ENCODE data around the gene GTPBP4.

The GTPBP4 gene

GRCh38 chr10:955127-955819 lies 33.0 kb upstream of the GTPBP4 start:
- no peak overlapping the region for H3K4me3 ChIP-seq (ENCODE audit: low read length)
- no peak overlapping the region for H3K9ac ChIP-seq (ENCODE audit: low read depth, low read length)
- no peaks in the 10 kb centered on the region for H3K9me3 ChIP-seq (replicated peaks; ENCODE audit: low read length)
- no peaks in the 10 kb centered on the region for H3K36me3 ChIP-seq (ENCODE audit: insufficient read depth, low read length)
- peaks cover 49% of the 10 kb centered on the region for H3K27me3 ChIP-seq (ENCODE audit: control insufficient read depth, insufficient read depth, low read length)
- H3K4me1 ChIP-seq (ENCODE audit: control insufficient read depth, insufficient read depth, low read length): no peaks in the 10 kb centered on the region
- no peak overlapping the region for H3K4me2 ChIP-seq (ENCODE audit: low read length)

DNA sequence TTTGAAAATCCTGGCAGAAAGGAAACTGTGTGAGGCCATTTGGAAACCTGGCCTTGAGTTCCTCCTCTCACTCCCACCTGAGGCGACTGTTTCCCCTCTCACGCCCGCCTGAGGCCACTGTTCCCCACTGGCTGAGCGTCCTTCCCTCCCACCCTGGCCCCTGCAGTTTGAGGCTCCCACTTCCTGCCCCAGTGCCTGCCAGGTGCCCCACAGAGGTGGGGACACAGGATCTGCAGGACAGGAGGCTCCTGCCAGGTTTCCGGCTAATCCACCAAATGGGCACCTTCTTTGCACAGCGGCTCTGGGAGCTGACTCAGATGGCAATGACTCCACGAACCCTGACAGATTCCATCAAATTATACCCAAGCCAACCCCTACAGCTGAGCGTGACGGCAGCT lies 32.4 kb upstream of the GTPBP4 start:
- Histone ChIP-seq H3K4me1 (ENCODE audit: control insufficient read depth, insufficient read depth, low read length) (no peaks in the 10 kb centered on the region), H3K4me2 (ENCODE audit: low read length) (no peak overlapping the region), H3K36me3 (ENCODE audit: insufficient read depth, low read length) (no peaks in the 10 kb centered on the region), H3K4me3 (ENCODE audit: low read length) (no peak overlapping the region), H3K27me3 (ENCODE audit: control insufficient read depth, insufficient read depth, low read length) (peaks cover 46% of the 10 kb centered on the region), H3K9ac (ENCODE audit: low read depth, low read length) (no peak overlapping the region), H3K9me3 (replicated peaks; ENCODE audit: low read length) (no peaks in the 10 kb centered on the region)

DNA sequence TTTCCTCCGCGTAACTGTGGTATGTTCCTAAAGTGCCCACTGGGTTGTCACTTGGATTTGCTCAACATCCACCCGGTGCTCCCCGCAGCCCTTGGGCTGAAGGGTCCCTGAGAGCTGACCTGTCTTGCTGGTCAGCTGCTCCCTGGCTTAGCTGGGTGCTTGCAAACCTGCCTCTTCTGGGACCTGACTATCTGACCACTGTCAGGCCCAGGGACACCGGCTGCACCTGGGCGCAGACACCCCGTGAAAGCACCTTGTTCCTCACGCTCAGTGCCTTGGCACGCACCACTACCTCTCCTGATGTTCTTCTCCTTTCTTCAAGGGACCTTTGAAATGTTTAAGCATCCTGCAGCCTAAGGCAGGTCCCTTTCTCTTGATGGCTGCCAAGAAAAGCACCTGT lies 30.1 kb upstream of the GTPBP4 start:
- Histone ChIP-seq H3K4me3 (ENCODE audit: low read length) (no peak overlapping the region), H3K36me3 (ENCODE audit: insufficient read depth, low read length) (no peaks in the 10 kb centered on the region), H3K4me1 (ENCODE audit: control insufficient read depth, insufficient read depth, low read length) (no peaks in the 10 kb centered on the region), H3K9me3 (replicated peaks; ENCODE audit: low read length) (no peaks in the 10 kb centered on the region), H3K4me2 (ENCODE audit: low read length) (no peak overlapping the region), H3K27me3 (ENCODE audit: control insufficient read depth, insufficient read depth, low read length) (peaks cover 46% of the 10 kb centered on the region), H3K9ac (ENCODE audit: low read depth, low read length) (no peak overlapping the region)

DNA sequence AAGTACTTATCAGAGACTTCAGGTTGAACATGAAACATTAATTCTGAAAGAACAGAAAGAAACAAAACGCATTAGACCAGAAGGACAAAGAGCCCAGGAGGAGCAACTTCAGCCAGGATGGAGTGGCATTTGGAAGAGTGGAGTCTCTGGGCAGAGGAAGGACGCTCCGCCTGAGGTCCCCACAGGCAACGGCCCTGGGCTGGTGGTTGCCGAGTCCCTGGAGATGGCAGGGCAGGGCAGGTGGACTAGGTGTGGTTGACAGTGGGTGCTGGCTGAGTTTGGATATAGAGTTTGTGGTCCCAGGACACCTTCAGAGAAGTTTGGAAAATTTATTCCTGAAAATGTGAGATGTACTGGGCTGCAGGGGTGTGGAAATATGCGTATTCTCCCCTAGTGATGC lies 29.4 kb upstream of the GTPBP4 start:
- no peaks in the 10 kb centered on the region for H3K9me3 ChIP-seq (replicated peaks; ENCODE audit: low read length)
- no peaks in the 10 kb centered on the region for H3K36me3 ChIP-seq (ENCODE audit: insufficient read depth, low read length)
- no peak overlapping the region for H3K4me3 ChIP-seq (ENCODE audit: low read length)
- no peak overlapping the region for H3K9ac ChIP-seq (ENCODE audit: low read depth, low read length)
- H3K4me2 ChIP-seq (ENCODE audit: low read length): no peak overlapping the region
- H3K4me1 ChIP-seq (ENCODE audit: control insufficient read depth, insufficient read depth, low read length): no peaks in the 10 kb centered on the region
- peaks cover 41% of the 10 kb centered on the region for H3K27me3 ChIP-seq (ENCODE audit: control insufficient read depth, insufficient read depth, low read length)

DNA sequence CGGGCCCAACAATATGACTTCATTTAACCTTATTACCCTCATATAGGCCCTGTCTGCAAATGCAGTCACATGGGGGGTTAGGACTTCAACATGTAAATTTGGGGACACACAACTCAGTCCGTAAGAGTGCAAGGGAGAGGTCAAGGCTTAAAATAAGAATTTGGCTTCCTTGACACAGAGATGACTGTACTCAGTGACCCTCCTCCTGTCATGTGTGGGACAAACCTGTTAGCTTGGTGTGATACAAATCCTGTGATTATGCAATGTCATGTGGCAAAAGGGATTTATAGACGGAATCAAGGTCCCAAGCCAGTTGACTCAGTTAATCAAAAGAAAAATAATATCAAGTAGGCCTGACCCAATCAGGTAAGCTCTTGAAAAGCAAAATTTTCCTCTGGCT lies 25.9 kb upstream of the GTPBP4 start:
- no peak overlapping the region for H3K4me2 ChIP-seq (ENCODE audit: low read length)
- no peaks in the 10 kb centered on the region for H3K9me3 ChIP-seq (replicated peaks; ENCODE audit: low read length)
- H3K27me3 ChIP-seq (ENCODE audit: control insufficient read depth, insufficient read depth, low read length): peaks cover 18% of the 10 kb centered on the region
- H3K4me1 ChIP-seq (ENCODE audit: control insufficient read depth, insufficient read depth, low read length): peaks cover 5% of the 10 kb centered on the region
- no peaks in the 10 kb centered on the region for H3K36me3 ChIP-seq (ENCODE audit: insufficient read depth, low read length)
- no peak overlapping the region for H3K4me3 ChIP-seq (ENCODE audit: low read length)
- no peak overlapping the region for H3K9ac ChIP-seq (ENCODE audit: low read depth, low read length)

DNA sequence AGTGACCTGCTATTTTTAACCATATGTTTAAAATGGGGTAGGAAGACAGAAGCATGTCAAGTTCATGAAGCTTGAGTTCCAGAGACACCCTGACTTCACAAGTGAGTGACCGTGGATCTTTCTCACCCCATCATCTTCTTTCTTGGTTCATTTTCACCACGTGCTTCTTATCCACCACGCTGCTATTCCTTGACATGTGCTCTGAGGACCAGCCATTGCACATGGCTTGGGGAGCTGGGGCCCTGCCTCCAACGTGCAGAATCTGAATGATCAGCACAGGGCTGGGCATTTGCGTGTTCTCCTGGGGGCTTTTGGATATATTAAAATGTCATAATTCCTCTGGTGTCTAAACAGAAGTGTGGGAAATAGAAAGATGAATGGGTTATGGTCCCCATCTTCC lies 25.0 kb upstream of the GTPBP4 start:
- Histone ChIP-seq H3K27me3 (ENCODE audit: control insufficient read depth, insufficient read depth, low read length) (peaks cover 14% of the 10 kb centered on the region), H3K9ac (ENCODE audit: low read depth, low read length) (no peak overlapping the region), H3K4me1 (ENCODE audit: control insufficient read depth, insufficient read depth, low read length) (peaks cover 5% of the 10 kb centered on the region), H3K36me3 (ENCODE audit: insufficient read depth, low read length) (no peaks in the 10 kb centered on the region), H3K4me2 (ENCODE audit: low read length) (no peak overlapping the region), H3K9me3 (replicated peaks; ENCODE audit: low read length) (no peaks in the 10 kb centered on the region), H3K4me3 (ENCODE audit: low read length) (no peak overlapping the region)

GRCh38 chr10:963655-964054 lies 24.6 kb upstream of the GTPBP4 start:
- Histone ChIP-seq H3K4me2 (ENCODE audit: low read length) (no peak overlapping the region), H3K27me3 (ENCODE audit: control insufficient read depth, insufficient read depth, low read length) (peaks cover 14% of the 10 kb centered on the region), H3K4me3 (ENCODE audit: low read length) (no peak overlapping the region), H3K9me3 (replicated peaks; ENCODE audit: low read length) (no peaks in the 10 kb centered on the region), H3K9ac (ENCODE audit: low read depth, low read length) (no peak overlapping the region), H3K36me3 (ENCODE audit: insufficient read depth, low read length) (no peaks in the 10 kb centered on the region), H3K4me1 (ENCODE audit: control insufficient read depth, insufficient read depth, low read length) (peaks cover 5% of the 10 kb centered on the region)

GRCh38 chr10:964321-964987 lies 23.8 kb upstream of the GTPBP4 start:
- Histone ChIP-seq H3K27me3 (ENCODE audit: control insufficient read depth, insufficient read depth, low read length) (peaks cover 10% of the 10 kb centered on the region), H3K4me2 (ENCODE audit: low read length) (no peak overlapping the region)

DNA sequence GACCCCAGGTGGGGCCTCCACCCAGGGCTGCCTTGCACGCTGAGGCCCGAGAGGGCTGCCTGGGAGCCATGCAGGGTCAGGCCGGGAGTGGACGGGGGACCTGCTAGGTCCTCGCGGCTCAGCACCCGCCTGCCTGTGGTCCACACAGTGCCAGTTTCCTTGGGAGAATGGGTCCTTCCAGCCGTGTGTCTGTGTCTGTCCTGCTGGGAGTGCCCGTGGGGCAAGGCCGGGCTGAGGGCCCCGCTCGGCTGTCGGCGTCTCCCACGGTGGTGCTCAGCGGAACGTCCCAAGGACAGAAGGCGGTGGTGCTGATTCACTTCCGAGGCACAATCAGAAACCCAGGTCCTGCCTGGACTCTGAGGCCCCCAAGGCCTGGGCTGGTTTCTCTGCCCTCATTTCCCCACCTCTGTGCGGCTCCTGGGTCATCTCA lies 23.2 kb upstream of the GTPBP4 start:
- peaks cover 7% of the 10 kb centered on the region for H3K27me3 ChIP-seq (ENCODE audit: control insufficient read depth, insufficient read depth, low read length)
- H3K4me3 ChIP-seq (ENCODE audit: low read length): no peak overlapping the region
- peaks cover 5% of the 10 kb centered on the region for H3K4me1 ChIP-seq (ENCODE audit: control insufficient read depth, insufficient read depth, low read length)
- H3K4me2 ChIP-seq (ENCODE audit: low read length): no peak overlapping the region
- no peaks in the 10 kb centered on the region for H3K9me3 ChIP-seq (replicated peaks; ENCODE audit: low read length)
- H3K36me3 ChIP-seq (ENCODE audit: insufficient read depth, low read length): no peaks in the 10 kb centered on the region
- no peak overlapping the region for H3K9ac ChIP-seq (ENCODE audit: low read depth, low read length)

More at GRCh38 chr10:964321-964987, 23.8 kb upstream of the GTPBP4 start:
- H3K9ac ChIP-seq (ENCODE audit: low read depth, low read length): no peak overlapping the region
- H3K36me3 ChIP-seq (ENCODE audit: insufficient read depth, low read length): no peaks in the 10 kb centered on the region
- H3K4me3 ChIP-seq (ENCODE audit: low read length): no peak overlapping the region
- no peaks in the 10 kb centered on the region for H3K9me3 ChIP-seq (replicated peaks; ENCODE audit: low read length)
- peaks cover 5% of the 10 kb centered on the region for H3K4me1 ChIP-seq (ENCODE audit: control insufficient read depth, insufficient read depth, low read length)

GRCh38 chr10:966466-967235 lies 21.6 kb upstream of the GTPBP4 start:
- Histone ChIP-seq H3K9ac (ENCODE audit: low read depth, low read length) (no peak overlapping the region), H3K36me3 (ENCODE audit: insufficient read depth, low read length) (no peaks in the 10 kb centered on the region), H3K9me3 (replicated peaks; ENCODE audit: low read length) (no peaks in the 10 kb centered on the region), H3K27me3 (ENCODE audit: control insufficient read depth, insufficient read depth, low read length) (peaks cover 4% of the 10 kb centered on the region), H3K4me2 (ENCODE audit: low read length) (no peak overlapping the region), H3K4me3 (ENCODE audit: low read length) (no peak overlapping the region), H3K4me1 (ENCODE audit: control insufficient read depth, insufficient read depth, low read length) (peaks cover 20% of the 10 kb centered on the region)

GRCh38 chr10:968546-969199 lies 19.6 kb upstream of the GTPBP4 start:
- H3K9me3 ChIP-seq (replicated peaks; ENCODE audit: low read length): no peaks in the 10 kb centered on the region
- H3K36me3 ChIP-seq (ENCODE audit: insufficient read depth, low read length): no peaks in the 10 kb centered on the region
- no peak overlapping the region for H3K9ac ChIP-seq (ENCODE audit: low read depth, low read length)
- peaks cover 4% of the 10 kb centered on the region for H3K27me3 ChIP-seq (ENCODE audit: control insufficient read depth, insufficient read depth, low read length)
- H3K4me2 ChIP-seq (ENCODE audit: low read length): no peak overlapping the region
- no peak overlapping the region for H3K4me3 ChIP-seq (ENCODE audit: low read length)
- peaks cover 22% of the 10 kb centered on the region for H3K4me1 ChIP-seq (ENCODE audit: control insufficient read depth, insufficient read depth, low read length)

Data from skeletal muscle satellite cell (primary cell).